HG02970 (cell line): ENCODE data around the gene PTPRN2.
"Not testable (repeated sequence)": the region's sequence is repeated elsewhere in the genome, so short reads cannot be mapped to it uniquely, and the experiment has no call there.

ENCODE experiments used
- ATAC-seq: cut with Tn5 transposase; IDR thresholded peaks from one replicate; pipeline ENCODE4 v1.9.1; 2021; ENCODE audit warnings: mild to moderate bottlenecking, moderate library complexity, moderate number of reproducible peaks; ENCODE audit not compliant: unreplicated experiment, low FRiP score

PTPRN2 gene

DNA sequence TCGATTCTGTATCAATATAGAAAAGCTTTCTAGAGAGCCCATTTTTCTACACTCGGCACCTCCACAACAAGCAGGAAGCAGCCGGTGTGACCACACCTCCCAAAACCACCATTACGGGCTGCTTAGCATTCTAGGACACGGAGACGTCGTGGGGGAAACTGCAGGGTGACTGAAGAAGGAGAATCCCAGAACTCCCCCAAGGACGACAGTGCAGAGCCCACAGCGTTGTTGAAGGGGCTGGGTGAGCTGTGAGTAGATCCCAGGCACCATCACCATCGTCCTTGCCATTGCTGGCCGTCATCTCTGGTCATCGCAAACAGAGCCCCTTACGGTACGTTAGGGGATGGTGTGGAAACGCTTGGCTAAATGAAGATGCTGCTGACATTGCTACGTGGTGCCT, 351.8 kb downstream of the PTPRN2 start:
- ATAC-seq, result no peak

GRCh38 chr7:158229945-158230344, 357.7 kb downstream of the PTPRN2 start:
- no peak for ATAC-seq

GRCh38 chr7:158228986-158229385, 358.6 kb downstream of the PTPRN2 start:
- ATAC-seq, result no peak

DNA sequence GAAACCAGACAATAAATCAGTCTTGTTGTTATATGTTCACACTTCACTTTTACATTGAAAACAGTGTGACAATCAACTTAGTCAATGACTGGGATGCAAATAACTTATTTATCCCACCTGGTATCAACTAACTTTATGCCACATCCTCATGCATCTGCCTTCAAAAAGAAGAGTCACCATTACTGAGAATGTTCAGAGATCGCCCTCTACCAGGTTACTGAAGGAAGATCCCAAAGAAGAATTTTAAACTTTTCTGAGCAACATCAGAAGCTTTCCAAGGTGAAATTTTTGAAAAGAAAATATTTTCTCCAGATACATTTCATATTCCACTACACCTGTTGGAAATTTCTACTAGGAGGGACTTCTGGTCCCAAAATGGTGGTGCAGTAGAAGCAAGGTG, 359.5 kb downstream of the PTPRN2 start:
- ATAC-seq, result no peak

GRCh38 chr7:158227258-158227984, 360.2 kb downstream of the PTPRN2 start:
- ATAC-seq, result no peak

GRCh38 chr7:158216198-158216597, 371.4 kb downstream of the PTPRN2 start:
- ATAC-seq, result no peak

GRCh38 chr7:158209435-158209834, 378.2 kb downstream of the PTPRN2 start:
- no peak for ATAC-seq

- ATAC-seq, result no peak
These were observed 381.3 kb downstream of the PTPRN2 start for GRCh38 chr7:158206341-158206740.

DNA sequence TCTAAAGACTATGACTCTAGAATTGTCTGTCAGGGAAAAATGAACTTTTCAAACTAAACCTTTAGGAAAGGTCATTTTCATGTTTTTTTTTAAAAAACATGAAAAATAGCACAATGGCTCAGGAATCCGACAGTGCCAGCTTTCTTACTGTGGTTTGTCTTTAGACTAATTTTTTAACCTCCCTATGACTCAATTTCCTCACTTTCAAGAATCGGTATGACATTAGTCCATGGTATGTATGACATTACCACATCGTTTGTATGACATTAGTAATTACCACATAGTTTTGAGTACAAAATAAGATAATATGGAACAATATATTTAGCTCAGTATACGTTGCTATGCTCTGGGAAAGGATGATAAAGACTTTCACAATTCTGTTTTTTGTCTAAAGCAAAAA, 383.2 kb downstream of the PTPRN2 start:
- ATAC-seq, result no peak

- ATAC-seq, result not testable (repeated sequence)
These were observed 383.7 kb downstream of the PTPRN2 start for GRCh38 chr7:158203948-158204347.

- no peak for ATAC-seq
These were observed 393.2 kb downstream of the PTPRN2 start for GRCh38 chr7:158194365-158194900.

DNA sequence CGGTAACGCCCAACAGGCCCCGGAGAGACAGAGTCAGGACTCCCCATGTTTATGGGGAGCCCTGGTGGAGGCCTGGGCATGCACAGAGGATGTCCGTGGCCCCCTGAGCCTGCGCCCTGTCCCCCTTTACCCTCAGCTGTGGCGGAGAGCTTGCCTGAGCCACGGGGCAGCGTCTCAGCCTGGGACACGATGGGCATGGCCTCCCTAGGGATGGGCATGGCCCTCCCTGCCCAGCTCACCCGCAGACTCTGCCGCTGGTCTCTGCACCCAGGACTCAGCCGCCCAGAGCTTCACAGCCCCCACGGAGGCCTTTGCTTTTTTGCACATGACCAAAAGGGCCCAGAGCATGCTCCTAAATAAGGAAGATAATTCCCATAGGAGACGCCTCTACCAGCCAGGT, 394.2 kb downstream of the PTPRN2 start:
- ATAC-seq, result no peak

DNA sequence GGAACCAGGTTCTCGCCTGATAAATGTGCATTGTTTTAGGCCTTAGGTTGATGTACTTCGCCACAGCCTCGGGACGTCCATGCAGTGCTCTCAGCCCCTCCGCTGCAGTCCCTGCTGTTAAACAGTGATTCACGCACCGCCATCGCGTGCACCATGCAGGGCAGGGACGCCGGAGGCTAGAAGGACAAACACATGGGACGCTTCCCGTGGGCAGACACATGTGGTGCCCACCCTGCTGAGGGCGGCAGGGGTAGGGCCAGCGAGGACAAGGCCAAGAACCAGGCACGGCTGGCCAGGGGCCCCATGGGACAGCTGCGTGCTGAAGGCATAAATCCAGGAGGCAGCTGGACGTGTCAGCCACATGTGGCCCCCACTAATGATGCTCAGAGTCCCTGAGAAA, 394.7 kb downstream of the PTPRN2 start:
- ATAC-seq, result no peak

DNA sequence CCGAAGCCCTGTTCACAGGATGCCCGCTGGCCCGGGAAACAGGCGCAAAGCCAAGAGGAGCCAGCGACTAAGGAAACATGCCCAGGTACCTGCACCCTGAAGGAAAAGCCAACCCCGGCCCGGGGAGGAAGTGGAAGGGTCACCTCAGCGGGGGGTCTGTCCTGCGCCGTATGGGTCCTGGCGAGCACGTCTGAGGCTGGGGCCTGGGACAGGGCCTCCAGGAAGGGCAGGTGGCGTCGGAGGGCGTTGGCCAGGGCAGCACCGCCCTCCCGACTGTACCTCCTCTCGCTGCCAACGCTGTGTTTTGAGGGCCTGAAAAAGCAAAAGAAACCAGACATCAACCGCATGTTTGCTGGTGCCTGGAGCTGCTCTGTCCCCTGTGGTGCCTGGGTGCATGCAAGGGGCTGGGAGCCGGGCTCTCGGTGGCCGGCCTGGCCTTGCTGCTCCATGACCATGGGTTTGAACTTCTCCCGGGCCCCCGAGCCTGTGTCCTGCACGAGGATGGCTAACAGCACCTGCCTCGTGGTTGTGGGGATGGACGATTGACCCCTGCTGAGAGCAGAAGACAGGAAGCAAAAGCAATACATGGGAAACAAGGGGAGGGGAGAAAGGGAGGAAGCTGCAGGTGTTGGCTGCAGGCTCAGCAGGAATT, 395.3 kb downstream of the PTPRN2 start:
- no peak for ATAC-seq

GRCh38 chr7:158191671-158192070, 396.0 kb downstream of the PTPRN2 start:
- ATAC-seq, result no peak

DNA sequence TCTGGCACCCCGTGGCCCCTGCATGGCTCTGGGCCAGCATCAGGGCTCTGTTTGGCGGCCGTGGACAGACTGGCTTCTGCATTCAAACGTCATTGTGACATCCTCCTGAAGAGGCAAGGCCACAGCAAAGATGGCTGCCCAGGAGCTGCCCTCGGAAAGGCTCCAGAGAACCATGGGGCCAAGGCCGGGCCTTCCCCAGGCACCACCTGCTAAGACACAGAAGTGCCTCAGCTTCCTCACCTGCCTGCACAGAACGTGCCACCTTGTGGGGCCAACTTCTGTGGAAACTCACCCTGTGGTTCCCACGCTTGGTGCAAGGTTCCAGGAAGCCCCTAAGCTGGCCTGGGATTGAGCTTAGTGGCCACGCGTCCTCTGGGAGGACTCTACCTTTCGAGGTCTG, 396.9 kb downstream of the PTPRN2 start:
- no peak for ATAC-seq

DNA sequence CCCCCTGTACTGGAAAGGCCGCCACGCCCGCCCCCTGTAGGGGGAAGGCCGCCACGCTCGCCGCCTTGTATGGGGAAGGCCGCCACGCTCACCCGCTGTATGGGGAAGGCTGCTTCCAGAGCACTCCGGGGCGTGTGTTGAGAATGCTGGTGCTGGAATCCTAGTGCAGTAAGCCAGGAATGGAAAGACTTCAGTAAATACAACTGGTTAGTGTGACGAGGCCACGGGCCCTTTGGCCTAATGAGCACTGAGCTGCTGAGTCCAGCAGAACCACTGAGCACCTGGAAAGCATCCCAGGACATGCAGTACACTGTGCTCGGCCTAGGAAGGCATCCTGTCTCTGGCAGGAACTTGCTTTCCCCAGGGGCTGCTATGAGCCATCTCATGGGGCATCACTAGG, 398.9 kb downstream of the PTPRN2 start:
- no peak for ATAC-seq

DNA sequence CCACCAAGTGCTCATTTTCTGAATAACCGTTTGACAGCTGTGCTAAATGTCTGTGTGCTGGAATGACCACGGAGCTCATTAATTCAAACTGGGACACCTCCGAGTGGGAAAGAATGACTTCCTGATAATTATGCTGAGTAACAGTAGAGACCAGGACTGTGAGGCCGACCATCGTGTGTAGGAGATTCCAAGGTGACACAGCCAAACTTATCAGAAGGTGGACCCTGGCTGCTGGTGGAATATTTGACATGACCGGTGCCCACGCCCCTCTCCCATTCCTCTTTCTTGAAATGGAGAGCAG, 400.0 kb downstream of the PTPRN2 start:
- ATAC-seq, result no peak

- ATAC-seq, result no peak
These were observed 400.5 kb downstream of the PTPRN2 start for GRCh38 chr7:158186864-158187693.

GRCh38 chr7:158186406-158186805, 401.2 kb downstream of the PTPRN2 start:
- ATAC-seq, result no peak

GRCh38 chr7:158185653-158186052, 402.0 kb downstream of the PTPRN2 start:
- ATAC-seq, result no peak
